UCSD-AML1 (cell line): Measurements from ENCODE around the gene RSRC2.
"Not testable (repeated sequence)": the region's sequence is repeated elsewhere in the genome, so short reads cannot be mapped to it uniquely, and the experiment has no call there.

Experiments used
- DNase-seq: peaks from one replicate; lab custom pipeline; 2025; ENCODE audit not compliant: unreplicated experiment; lab: John Stamatoyannopoulos, UW

Gene RSRC2

DNA sequence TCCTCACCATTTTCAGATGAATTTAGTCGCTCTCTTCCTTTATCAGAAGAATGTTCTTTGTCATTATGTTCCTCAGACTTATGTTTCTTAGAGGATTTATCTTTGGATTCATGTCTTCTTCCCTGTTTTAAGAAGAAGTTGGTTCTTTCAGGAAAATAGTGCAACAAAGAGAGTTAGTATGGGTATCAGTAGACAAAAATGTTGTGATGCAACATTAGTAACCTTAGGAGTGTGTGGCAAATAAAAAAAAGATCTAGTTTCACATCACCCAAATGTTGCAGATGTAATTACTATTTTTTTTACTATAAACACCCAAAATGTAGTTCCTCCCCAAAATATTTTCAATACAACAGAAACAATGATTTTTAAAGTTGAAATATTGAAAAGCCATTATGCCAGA lies 7.8 kb downstream of the RSRC2 start:
- DNase-seq: no peak

- DNase-seq: no peak
These were observed 8.9 kb downstream of the RSRC2 start for GRCh38 chr12:122517877-122518276.

- no peak for DNase-seq
These were observed 10.0 kb downstream of the RSRC2 start for GRCh38 chr12:122516544-122517361.

- DNase-seq: no peak
These were observed 11.5 kb downstream of the RSRC2 start for GRCh38 chr12:122515275-122515674.

DNA sequence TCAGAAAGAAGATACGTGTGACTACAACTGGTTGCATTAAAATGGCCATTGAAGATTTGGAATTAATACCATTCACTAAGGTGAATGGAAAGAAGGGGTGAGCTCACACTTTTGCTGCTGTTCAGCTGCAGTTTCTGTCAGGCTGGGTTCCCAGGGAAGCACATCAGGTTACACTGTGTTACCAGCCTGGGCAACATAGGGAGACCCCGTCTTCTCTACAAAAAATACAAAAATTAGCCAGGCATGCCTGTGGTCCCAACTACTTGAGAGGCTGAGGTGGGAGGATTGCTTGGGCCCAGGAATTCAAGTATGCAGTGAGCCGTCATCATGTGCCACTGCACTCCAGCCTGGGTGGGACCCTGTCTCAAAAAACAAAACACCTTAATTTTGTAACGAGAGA lies 13.1 kb downstream of the RSRC2 start:
- no peak for DNase-seq

DNA sequence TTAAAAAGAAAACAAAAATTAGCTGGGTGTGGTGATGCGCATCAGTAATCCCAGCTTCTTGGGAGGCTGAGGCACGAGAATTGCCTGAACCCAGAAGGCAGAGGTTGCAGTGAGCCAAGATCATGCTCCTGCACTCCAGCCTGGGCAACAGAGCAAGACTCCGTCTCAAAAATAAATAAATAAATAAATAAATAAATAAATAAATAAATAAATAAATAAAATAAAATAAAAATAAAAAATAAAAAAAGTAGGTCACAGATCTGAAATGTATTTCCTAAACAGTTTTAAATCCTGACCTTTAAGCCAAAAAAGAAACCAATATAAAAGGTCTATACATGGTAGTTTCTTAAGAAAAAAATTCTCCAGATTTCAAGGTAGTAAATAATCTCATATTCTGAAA lies 13.7 kb downstream of the RSRC2 start:
- not testable (repeated sequence) for DNase-seq

- DNase-seq: no peak
These were observed 18.6 kb downstream of the RSRC2 start for GRCh38 chr12:122508163-122508562.

- no peak for DNase-seq
These were observed 20.3 kb downstream of the RSRC2 start for GRCh38 chr12:122506393-122506938.

DNA sequence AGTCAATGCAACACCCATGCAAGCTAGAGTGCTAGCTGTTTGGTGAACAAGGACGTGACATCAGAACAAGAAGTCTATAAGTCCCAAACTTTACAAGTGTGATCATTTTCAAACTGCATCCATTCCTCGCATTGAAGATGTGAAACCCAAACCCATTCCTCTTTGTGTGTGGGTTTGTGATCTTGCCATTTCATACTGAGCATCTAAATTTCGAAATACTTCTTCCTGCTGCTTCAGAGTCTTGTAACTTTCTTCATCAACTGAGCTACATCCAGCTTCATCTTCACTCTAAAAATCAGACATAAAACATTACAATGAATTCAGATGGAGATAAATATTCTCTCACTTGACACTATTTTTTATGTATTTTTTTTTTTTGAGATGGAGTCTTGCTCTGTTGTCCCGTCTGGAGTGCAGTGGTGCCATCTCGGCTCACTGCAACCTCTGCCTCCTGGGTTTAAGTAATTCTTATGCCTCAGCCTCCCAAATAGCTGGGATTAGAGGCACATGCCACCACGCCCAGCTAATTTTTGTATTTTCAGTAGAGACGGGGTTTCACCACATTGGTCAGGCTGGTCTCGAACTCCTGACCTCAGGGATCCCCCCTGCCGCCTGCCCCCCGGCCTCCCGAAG lies 21.2 kb downstream of the RSRC2 start:
- DNase-seq: no peak

- DNase-seq: no peak
These were observed 22.7 kb downstream of the RSRC2 start for GRCh38 chr12:122503783-122504590.

GRCh38 chr12:122503147-122503751 lies 23.5 kb downstream of the RSRC2 start:
- DNase-seq: no peak

DNA sequence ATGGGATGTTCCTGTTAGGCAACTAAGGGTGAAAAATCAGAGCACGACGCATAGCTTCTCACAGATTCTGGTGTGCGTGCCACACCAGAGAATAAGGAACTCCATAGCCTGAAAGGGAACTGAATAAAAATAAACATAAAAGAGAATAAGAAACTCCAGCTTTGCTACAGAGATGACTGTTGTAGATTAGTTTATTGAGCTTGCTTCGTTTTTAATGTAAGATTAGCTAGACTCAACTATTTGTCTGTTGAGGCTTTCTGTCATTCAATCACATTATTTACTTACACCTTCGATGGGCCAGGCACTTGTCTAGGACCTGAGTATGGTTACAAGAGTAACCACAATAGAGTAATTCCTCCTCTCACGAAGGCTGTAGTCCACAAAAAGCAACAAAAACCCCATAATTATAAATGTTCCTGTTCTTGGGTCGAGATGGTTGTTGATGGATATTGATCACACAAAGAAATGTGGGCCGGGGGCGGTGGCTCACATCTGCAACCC lies 25.2 kb downstream of the RSRC2 start:
- DNase-seq: no peak

GRCh38 chr12:122500685-122501488 lies 25.8 kb downstream of the RSRC2 start, which contains the start of gene ZCCHC8:
Gene ZCCHC8 (minus strand): TSS chr12:122500932. CDS start chr12:122500840, 92 bp downstream.
- DNase-seq: peak; percentile 98

GRCh38 chr12:122499991-122500684 lies 26.6 kb downstream of the RSRC2 start:
- peak; percentile 60 for DNase-seq

DNA sequence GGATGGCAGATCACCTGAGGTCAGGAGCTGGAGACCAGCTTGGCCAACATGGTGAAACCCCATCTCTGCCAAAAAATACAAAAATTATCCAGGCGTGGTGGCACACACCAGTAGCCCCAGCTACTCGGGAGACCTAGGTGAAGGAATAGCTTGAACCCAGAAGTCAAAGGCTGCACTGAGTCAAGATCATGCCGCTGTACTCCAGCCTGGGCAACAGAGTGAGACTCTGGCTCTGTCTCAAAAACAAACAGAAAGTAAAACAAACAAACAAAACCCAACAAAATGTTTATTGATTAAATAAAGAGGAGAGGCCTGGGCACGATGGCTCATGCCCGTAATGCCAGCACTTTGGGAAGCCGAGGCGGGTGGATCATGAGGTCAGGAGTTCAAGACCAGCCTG lies 31.5 kb downstream of the RSRC2 start:
- no peak for DNase-seq

GRCh38 chr12:122493222-122493621 lies 33.5 kb downstream of the RSRC2 start:
- not testable (repeated sequence) for DNase-seq

- no peak for DNase-seq
These were observed 34.7 kb downstream of the RSRC2 start for GRCh38 chr12:122491991-122492390.

GRCh38 chr12:122489038-122489437 lies 37.7 kb downstream of the RSRC2 start:
- no peak for DNase-seq

GRCh38 chr12:122487807-122488206 lies 38.9 kb downstream of the RSRC2 start:
- DNase-seq: not testable (repeated sequence)
